ENCODE results near the gene C19orf47.
A peak's percentile ranks its signal among the peaks of the same experiment; 100 is the strongest.
"Not testable (repeated sequence)": the region's sequence is repeated elsewhere in the genome, so short reads cannot be mapped to it uniquely, and the experiment has no call there.

Gene C19orf47

DNA sequence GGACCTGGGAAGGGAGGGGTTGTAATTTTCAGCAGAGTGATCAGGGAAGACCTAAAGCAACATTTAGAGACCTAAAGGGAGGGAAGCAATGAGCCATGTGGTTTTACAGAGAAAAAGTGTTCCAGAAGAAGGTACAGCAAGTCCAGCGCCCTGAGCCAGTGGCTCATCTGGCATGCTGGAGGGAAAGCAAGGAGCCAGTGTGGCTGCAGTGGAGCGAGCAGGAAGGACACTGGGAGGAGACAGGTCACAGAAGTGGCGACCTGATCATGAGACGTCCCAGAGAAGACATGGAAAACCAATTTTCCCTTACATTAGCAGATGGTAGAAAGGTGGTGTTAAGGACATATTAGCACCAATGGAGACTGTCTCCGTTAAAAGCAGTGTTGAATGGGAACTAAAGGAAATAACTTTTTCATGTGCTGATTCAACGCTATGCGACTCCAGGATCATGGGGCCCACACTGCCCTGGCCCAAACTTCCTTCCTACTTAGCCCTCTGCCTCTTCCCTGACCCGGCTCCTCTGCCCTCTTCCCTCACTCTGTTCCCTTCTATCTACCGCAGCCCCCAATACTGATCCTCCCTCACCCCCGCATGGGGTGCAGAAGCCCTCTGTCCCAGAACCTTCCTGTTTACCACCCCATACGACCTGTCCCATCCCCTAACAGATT lies 5.4 kb downstream of the C19orf47 start:
- peak in 1 of 3 donors; percentile 18 for DNase-seq

GRCh38 chr19:40341601-40342482 lies 6.4 kb downstream of the C19orf47 start:
- DNase-seq = no peak

GRCh38 chr19:40339018-40339728 lies 9.0 kb downstream of the C19orf47 start:
- peak in 1 of 3 donors; percentile 11 for DNase-seq

DNA sequence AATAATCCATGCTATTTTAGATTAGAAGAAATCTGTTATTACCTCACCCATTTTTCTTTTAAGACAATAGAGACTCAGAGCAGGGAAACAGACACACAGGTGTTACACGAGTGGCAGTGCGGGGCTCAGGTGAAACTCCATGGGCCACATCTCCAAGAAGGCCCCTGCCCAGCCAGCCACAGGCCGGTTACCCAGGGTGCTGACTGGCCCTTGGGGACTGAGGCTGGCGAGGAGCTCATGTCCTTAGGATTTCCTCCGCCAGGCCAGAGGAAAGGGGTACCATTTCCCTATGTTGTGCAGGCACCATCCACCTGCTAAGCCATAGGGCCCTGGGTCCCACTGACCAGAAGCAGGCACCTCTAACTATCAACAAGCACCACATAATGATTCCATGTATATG lies 10.6 kb downstream of the C19orf47 start:
- no peak for DNase-seq

DNA sequence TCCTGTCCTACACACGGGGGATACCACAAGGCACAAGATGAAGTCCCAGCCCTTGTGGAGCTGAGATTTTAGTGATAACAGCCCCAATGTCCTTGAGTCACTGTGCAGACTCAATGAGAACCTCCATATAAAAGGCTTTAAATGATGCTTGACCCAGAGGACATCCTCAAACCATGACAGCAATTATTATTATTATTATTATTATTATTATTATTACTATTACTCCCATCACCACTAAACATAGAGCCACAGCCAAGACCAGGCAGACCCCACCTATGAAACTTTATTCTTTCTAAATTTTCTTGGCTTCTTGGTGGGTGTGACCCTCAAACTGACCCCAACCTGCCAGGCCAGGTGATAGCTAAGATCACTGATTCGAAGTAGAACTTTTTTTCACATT lies 11.1 kb downstream of the C19orf47 start:
- no peak for DNase-seq

- no peak for DNase-seq
Measured at GRCh38 chr19:40336601-40336900, 11.6 kb downstream of the C19orf47 start.

- no peak for DNase-seq
Measured at GRCh38 chr19:40335855-40336600, 12.2 kb downstream of the C19orf47 start.

- DNase-seq = no peak
Measured at GRCh38 chr19:40335101-40335500, 13.1 kb downstream of the C19orf47 start.

- not testable (repeated sequence) for DNase-seq
Measured at GRCh38 chr19:40333083-40333482, 15.1 kb downstream of the C19orf47 start.

GRCh38 chr19:40332669-40333068 lies 15.5 kb downstream of the C19orf47 start:
- DNase-seq = no peak

DNA sequence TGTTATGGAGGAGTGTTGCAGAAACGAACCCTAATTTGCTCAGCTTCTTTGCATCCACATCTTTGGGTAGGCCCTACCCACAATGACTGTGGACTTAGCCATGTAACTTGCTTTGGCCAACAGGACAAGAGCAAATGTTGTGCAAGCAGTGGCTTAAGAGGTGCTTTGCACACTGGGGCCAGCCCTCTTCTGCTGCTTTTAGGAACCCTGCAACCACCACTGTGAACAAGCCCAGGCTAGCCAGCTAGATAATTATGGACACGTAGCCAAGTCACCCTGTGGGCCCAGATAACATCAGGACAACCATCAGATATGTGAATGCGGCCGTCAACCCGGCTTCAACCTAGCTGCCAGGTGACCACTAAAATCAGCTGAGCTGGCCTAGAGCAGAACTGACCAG lies 17.1 kb downstream of the C19orf47 start:
- DNase-seq = no peak

DNA sequence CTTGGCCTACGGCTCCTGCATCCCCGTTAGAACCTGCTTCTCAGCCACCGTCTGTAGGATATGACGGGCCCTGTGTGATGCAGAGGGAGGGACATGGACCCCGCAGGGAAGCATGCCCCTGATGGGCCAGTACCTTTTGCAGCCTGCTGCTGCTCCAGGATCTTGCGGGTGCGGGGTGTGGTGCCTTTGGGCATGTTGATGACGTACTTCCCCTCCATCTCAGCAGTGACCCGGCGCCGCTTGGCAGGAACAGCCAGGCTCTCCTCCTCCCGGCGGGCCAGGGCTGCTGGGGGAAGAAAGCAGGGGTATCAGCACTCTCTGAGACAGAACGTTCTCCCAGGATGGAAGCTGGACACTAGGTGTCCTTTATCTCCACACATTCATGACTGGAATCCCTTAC lies 22.0 kb downstream of the C19orf47 start:
- DNase-seq = peak in 1 of 3 donors; percentile 6

GRCh38 chr19:40323705-40324104 lies 24.5 kb downstream of the C19orf47 start:
- peak in 1 of 3 donors; percentile 2 for DNase-seq

DNA sequence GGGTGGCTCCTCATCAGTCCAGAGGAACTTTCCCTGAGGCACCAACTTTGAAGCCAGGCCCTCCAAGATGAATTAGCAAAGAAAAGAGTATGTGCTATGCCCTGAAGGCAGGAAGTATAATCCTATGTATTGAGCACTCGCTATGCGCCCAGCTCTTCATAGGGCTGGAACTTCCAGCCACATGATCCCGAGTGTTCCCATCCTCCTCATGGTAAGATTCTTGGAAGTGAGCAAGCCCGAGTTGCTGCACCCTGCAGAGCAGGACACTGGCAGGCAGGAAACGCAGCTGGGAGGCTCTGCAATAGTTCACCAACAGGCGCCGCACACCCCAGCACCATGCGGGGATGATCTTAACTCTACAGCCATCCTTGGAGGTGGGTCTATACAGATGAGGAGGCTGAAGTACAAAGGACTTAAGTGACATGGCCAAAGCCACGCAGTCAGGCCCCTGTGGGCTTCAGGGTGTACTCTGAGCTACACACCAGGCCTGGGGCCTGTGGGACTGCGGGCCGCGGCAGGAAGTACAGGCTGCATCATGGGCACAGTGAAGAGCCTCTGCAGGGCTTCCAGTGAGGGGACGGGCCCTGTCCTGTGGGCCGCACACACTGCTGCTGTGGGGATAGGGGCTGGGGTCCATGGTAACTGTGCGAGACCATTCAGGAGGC lies 25.1 kb downstream of the C19orf47 start:
- DNase-seq = peak in 1 of 3 donors; percentile 2

GRCh38 chr19:40322271-40322610 lies 26.0 kb downstream of the C19orf47 start:
- DNase-seq = peak in 1 of 3 donors; percentile 17

- DNase-seq = peak in 1 of 3 donors; percentile 15
Measured at GRCh38 chr19:40321566-40322270, 26.5 kb downstream of the C19orf47 start.

DNA sequence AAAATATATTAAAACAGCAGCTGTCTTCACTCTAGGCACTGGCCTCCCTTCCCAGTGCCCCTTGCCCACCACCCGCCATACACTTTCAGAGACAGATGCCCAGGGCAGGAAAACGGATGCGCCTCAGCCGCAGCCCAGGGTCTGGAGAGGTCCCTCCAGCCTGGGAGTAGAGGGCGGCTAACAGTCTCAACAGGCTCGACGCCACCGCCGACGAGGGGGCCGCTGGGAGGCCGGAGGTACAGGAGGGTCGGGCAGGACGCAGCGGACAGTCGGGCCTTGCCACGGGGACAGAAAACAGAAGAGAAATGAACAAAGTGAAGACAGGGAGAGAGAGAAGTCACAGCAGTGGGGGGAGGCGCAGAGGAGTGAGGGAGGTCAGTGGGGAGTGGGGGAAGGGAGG lies 27.1 kb downstream of the C19orf47 start:
- DNase-seq = peak in 1 of 3 donors; percentile 2

- DNase-seq = peak in 1 of 3 donors; percentile 8
Measured at GRCh38 chr19:40320558-40320935, 27.6 kb downstream of the C19orf47 start.

- DNase-seq = no peak
Measured at GRCh38 chr19:40317338-40317737, 30.9 kb downstream of the C19orf47 start.

DNA sequence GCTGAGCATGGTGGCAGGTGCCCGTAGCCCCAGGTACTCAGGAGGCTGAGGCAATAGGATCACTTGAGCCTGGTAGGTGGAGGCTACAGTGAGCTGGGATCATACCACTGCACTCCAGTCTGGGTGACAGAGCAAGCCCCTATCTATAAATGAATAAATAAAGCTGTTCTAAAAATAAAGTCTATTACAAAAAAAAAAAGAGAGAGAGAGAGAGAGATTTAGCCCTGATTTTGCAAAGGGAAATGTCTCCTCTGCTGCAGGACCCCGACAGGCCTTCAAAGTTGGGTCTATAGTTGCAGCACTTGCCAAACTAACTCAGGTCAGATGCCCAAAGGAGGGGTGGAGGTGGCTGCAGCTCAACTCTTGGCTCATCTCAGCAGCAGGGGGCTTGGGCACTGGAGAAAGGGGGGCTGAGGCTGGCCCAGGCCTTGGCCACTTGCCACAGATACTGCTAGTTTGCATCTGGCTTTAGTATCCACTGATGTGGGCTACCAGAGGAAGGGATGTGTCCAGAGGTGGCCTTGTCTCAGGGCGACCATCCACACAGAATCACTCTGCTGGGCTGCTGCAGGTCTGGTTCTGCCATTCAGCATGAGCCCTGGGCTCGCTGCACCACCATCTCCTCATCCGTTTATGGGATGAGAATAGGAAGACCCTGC lies 32.3 kb downstream of the C19orf47 start:
- DNase-seq = peak in 1 of 3 donors; percentile 14

DNA sequence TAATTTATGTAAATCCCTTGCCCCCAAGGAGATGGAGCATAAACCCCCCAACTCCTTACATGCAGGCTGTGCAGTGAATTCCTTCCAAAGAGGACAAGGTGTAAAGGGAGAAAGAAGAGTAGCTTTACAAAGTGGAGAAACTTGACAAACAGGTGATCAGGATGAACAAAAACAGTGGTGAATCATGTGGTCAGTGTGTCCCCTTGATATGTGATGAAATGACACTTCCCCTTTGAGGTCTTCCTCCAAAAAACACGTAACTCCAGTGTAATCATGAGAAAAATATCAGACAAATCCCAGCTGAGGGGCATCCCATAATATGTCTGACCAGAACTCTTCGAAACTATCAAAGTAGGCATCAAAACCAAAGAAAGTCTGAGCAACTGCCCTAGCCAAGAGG lies 33.5 kb downstream of the C19orf47 start:
- DNase-seq = peak; percentile 23 to 52 (median 52)

Measured in suppressor macrophage treated with lipopolysaccharide for 1 hour (primary cell).